Bronchial epithelial cell (primary cell): Measurements from ENCODE around the gene DSC1. TPM values are rescaled to one million over a fixed set of nuclear protein-coding genes. Genes with fewer than 3 reads are reported as not detected.

Experiments used
- DNase-seq: peaks from one replicate; pipeline ENCODE4 v3.0.0-alpha.2; 2010; ENCODE audit warnings: low read depth
- FAIRE-seq: peaks from 2 replicates; lab custom pipeline; 2011; peaks lifted over from hg19 to GRCh38; lab: Jason Lieb, UNC
- H3K27me3 ChIP-seq: 2 replicates; pipeline ENCODE4 v1.5.1; 2011; ENCODE audit warnings: low read length; ENCODE audit not compliant: control insufficient read depth, insufficient read depth
- H3K36me3 ChIP-seq: 2 replicates; pipeline ENCODE4 v1.5.1; 2011; ENCODE audit warnings: low read length; ENCODE audit not compliant: control insufficient read depth, insufficient read depth
- H3K4me3 ChIP-seq: 2 replicates; pipeline ENCODE4 v1.5.1; 2011; ENCODE audit warnings: mild to moderate bottlenecking, low read depth, low read length, control low read depth
- total RNA-seq: library from RNA; depleted of rRNA; stranded (reverse); fragments of >200 nt; gene quantifications from 2 replicates; pipeline ENCODE4 v1.2.1, GENCODE V29; 2014
- TF ChIP-seq, protein P1 (sequence below): IDR thresholded peaks from 2 replicates; pipeline ENCODE4 v1.5.1; 2011; ENCODE audit warnings: mild to moderate bottlenecking, moderate library complexity, low read length, control low read depth, inconsistent platforms; ENCODE audit not compliant: insufficient read depth, severe bottlenecking

DSC1 gene
- total RNA-seq, 1 donor from 2014 or later, result not detected

DNA sequence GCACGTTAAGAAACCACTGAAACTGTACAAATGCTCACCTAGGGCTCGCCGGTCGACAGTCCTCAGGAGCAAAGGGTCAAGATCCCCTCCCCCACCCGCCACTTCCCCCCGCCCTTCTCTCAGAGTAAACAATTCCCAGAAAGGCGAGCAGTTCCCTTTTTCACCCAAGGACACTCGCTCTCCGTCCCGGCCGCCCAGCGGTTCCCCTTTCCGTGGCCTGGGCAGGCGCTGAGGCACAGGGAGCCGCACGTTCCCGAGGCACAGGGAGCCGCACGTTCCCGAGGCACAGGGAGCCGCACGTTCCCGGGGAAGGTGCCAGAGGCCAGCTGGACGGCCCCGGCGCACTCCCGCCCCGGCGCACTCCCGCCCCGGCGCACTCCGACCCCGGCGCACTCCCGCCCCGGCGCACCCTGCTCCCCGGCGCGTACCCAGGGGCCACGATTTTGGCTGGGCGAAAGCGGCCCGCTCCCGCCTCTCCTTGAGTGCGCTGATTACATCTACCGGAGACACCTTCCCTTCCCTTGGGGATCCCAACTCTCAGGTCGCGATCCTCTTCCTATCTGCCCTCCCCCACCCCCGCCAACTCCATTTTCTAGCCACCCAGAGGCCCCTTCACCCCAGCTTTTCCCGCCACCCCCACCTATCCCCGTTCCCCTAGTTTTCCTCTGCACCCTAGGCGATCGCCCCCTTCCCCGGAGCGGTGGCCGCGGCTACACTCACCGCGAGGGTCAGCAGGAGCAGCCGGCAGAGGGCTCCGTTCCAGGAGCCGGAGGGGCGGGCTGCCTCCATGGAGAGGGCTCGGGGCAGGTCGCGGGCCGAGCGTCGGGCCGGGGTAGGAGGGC, 61.3 kb downstream of the DSC1 start:
- TF ChIP-seq, protein P1, sequence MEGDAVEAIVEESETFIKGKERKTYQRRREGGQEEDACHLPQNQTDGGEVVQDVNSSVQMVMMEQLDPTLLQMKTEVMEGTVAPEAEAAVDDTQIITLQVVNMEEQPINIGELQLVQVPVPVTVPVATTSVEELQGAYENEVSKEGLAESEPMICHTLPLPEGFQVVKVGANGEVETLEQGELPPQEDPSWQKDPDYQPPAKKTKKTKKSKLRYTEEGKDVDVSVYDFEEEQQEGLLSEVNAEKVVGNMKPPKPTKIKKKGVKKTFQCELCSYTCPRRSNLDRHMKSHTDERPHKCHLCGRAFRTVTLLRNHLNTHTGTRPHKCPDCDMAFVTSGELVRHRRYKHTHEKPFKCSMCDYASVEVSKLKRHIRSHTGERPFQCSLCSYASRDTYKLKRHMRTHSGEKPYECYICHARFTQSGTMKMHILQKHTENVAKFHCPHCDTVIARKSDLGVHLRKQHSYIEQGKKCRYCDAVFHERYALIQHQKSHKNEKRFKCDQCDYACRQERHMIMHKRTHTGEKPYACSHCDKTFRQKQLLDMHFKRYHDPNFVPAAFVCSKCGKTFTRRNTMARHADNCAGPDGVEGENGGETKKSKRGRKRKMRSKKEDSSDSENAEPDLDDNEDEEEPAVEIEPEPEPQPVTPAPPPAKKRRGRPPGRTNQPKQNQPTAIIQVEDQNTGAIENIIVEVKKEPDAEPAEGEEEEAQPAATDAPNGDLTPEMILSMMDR, result peak; percentile 47
- H3K4me3 ChIP-seq, result peak overlapping the region; percentile 87
- FAIRE-seq (no peak), DNase-seq (no peak)
- H3K27me3 ChIP-seq, result no peaks in the 10 kb centered on the region
- H3K36me3 ChIP-seq, result no peaks in the 10 kb centered on the region

DNA sequence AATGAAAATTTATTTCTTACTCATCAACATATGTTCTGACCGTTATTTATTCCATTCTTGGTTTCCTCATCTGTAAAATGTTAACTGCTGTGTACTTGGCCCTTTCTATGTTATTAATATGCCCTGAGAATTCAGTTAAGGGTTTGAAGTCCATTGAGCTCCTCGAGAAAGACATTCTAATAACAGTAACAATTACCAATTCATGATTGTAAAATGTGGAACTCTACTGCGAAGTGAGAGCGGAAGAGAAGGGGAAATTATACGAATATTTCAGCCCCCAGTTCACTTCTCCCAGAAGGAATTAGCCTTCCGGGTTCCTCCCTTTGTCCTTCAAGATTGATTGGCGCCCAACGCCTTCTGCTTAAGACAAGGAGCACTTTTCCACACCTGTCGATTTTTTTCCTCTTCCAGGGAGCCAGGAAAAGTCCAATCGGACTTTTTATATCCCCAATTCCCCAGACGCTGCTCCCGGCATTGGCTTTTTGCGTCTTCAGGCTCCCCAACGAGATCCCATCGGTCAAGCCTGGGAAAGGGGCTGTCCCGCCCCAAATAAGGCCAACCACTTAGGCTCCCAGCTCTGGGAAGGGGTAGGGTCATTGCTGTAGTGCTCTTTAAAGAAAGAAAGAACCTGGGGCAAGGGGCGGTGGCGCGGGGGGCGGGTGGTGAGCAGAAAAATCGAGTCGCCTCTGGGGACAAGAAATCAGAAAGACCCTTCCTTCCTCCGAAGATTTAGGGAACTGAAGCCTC, 62.0 kb downstream of the DSC1 start:
- FAIRE-seq, result no peak
- no peaks in the 10 kb centered on the region for H3K27me3 ChIP-seq
- H3K36me3 ChIP-seq, result no peaks in the 10 kb centered on the region
- TF ChIP-seq, protein P1, result no peak
- H3K4me3 ChIP-seq, result peak overlapping the region; percentile 87
- no peak for DNase-seq

DNA sequence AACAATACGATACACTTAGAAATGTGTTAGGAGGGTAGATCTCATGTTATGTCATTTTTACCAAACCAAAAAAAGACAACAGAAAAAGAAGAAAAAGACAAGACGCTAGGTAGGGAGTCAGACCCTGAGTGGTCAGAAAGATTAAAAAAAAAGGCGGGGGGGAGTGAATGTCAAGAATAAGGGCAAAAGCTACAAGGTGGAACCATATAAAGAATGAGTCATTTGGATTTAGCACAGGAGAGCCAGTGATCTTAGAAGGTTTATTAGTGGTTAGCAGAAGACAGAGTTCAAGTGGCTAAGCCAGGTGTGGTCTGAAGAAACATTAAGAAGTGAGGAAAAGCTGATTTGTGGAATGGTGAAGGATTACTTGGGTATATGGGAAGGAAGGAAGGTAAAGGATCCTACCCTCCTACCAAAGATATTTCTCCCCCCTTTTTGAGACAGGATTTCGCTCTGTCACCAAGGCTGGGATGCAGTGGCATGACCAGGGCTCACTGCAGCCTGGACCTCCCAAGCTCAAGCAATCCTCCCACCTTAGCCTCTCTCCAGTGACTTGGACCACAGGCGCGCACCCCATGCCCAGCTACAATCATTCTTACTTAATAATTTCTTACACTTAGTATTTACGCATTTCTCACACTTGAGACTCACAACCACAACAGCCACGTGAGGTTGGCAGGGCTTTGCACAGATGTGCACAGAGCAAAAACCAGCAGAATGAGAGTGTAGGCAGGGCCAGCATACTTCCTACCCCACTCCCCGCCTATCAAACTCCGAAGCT, 63.0 kb downstream of the DSC1 start:
- DNase-seq (no peak), FAIRE-seq (no peak)
- H3K4me3 ChIP-seq, result peak overlapping the region; percentile 1
- no peaks in the 10 kb centered on the region for H3K27me3 ChIP-seq
- no peaks in the 10 kb centered on the region for H3K36me3 ChIP-seq
- TF ChIP-seq, protein P1, result no peak

DNA sequence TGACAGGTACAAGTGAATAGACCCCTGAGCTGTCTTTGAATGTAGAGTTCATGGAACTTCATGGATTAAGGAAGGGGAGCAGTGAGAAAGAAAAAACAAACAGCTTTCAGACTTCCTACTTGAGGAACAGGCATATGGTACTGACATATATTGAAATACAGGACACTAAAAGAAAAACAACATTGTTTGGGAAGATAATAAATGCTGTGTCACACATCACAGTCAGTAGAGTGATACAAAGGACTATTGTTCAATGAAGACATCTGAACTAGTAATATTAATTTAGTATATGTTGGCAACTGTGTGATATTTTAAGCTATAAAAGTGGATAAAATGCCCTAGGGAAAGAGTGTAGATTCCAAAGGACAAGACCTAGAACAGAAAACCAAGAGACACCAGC, 63.8 kb downstream of the DSC1 start:
- no peak for DNase-seq
- Histone ChIP-seq H3K36me3 (no peaks in the 10 kb centered on the region), H3K27me3 (no peaks in the 10 kb centered on the region), H3K4me3 (no peak overlapping the region)
- no peak for FAIRE-seq
- TF ChIP-seq, protein P1, result no peak

DNA sequence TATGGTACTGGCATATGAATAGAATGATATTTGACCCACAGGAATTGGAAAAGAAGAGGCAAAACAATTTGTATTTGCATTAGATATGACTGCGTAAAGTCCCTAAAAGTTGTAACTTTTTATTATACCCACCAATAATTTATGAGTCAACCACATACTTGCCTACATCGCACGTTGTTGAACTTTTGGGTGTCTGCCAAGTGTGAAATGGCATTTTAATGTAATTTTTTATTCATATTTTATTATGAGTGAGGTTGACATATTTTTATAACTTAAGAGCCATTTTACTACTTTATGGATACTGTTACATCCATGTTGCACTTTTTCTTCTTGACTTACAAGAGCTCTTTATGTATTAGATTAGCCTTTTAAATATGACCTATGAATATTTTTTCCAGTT, 65.0 kb downstream of the DSC1 start:
- DNase-seq (no peak), FAIRE-seq (no peak)
- TF ChIP-seq, protein P1, result no peak
- Histone ChIP-seq H3K27me3 (no peaks in the 10 kb centered on the region), H3K36me3 (peaks cover 4% of the 10 kb centered on the region), H3K4me3 (no peak overlapping the region)
